ENCODE results near the gene LITAF.
"Not testable (repeated sequence)": the region's sequence is repeated elsewhere in the genome, so short reads cannot be mapped to it uniquely, and the experiment has no call there.

Gene LITAF

DNA sequence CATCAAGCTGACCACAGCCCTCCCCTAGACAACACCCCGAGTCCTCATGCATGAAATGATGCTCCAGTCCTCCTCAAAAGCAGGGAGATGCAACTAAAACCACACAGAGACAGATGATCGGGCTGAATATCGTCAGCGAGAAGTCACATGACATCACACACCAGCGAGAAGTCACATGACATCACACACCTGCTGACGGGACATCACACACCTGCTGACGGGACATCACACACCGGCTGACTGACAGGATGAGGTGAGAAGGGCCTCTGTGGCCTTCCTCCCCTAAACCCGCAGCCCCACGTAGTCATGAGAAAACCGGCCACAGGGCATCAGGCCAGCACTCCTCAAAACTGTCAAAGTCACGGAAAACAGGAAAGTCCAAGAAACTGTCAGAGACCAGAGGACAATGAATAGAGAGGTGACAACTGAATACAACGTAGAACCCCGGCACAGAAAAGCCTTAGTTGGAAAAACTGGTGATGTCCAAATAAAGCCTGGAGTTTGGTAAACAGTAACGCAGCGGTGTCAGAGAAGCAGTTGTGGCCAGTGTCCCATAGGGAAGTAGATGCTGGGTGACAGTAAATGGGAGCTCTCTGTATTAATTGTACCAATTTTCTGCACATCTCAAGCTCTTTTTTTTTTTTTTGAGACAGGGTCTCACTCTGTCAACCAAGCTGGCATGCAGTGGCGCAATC, 14.3 kb downstream of the LITAF start:
- peak; percentile 31 for DNase-seq

DNA sequence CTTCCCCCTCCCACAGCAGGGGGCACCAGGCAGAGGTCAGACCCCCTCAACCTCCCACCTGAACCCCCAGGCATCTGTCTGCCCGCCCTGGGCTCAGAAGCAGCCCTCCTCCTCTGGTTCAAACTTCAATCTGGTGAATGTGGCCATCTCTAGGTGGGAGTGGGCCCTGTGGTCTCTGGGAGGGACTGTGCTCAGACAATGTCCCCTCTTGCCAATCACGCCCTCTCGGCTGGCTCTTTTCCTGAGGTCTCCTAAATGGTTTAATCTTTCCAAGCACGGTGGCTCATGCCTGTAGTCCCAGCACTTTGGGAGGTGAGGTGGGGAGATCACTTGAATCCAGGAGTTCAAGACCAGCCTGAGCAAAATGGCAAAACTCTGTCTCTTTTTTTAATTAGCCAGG, 15.2 kb downstream of the LITAF start:
- no peak for DNase-seq

DNA sequence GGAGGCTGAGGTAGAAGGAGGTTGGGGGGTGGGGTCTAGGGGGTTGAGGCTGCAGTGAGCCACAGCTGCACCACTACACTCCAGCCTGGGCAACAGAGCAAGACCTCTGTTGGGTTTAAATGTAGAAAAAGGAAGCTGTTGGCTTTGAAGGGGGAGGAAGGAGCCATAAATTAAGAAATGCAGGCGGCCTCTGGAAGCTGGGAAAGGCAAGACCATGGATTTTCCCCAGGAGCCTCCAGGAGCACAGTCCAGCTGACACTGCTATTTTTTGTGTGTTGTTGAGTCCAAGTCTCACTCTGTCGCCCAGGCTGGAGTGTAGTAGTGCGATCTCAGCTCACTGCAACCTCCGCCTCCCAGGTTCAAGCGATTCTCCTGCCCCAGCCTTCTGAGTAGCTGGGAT, 15.9 kb downstream of the LITAF start:
- DNase-seq, result no peak

DNA sequence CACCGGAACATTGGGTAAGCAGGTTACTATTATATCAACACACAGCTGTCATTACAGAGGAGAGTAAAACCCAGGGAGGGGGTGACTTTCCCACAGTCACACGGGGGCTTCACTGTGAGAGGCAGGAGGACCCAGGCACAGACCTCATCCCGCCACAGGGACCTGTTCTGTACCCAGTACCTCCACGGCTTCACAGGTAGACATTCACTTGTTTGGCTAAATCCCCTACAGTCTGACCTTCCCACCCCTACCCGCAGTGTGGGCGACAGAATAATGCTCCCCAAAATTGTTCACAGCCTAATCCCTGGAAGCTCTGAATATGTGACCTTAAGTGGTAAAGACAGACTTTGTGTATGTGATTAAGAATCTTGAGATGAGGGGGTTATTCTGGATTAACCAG, 16.5 kb downstream of the LITAF start:
- DNase-seq, result no peak

DNA sequence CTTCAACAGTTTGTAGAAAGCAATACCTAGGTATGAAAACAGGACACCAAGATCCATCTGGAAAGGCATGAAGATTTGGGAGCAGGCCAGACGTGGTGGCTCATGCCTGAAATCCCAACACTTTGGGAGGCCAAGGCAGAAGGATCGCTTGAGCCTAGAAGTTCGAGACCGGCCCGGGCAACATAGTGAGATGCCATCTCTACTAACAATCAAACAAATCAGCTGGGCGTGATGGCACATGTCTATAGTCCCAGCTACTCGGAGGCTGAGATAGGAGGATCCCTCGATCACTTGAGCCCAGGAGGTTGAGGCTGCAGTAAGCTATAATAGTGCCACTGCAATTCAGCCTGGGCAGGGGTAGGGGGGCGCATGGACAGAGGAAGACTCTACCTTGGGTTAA, 20.3 kb downstream of the LITAF start:
- no peak for DNase-seq

DNA sequence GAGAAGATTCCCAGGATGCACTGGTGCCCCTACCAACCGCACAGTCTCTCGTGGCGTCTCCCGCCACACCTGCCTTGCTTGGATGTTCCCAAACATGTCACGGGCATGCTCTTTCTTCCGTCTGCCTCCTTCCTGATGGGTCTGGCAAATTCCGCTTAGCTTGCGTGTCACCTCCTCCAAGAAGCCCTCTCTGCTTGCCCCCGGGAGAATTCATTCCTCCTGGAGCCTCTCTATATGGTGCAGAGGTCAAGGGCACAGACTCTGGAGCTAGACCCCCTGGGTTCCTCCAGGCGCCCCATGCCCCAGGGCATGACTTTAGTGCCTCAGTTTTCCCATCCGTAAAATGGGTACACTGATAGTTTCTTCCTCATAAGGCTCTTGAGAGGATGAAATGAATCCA, 21.1 kb downstream of the LITAF start:
- no peak for DNase-seq

DNA sequence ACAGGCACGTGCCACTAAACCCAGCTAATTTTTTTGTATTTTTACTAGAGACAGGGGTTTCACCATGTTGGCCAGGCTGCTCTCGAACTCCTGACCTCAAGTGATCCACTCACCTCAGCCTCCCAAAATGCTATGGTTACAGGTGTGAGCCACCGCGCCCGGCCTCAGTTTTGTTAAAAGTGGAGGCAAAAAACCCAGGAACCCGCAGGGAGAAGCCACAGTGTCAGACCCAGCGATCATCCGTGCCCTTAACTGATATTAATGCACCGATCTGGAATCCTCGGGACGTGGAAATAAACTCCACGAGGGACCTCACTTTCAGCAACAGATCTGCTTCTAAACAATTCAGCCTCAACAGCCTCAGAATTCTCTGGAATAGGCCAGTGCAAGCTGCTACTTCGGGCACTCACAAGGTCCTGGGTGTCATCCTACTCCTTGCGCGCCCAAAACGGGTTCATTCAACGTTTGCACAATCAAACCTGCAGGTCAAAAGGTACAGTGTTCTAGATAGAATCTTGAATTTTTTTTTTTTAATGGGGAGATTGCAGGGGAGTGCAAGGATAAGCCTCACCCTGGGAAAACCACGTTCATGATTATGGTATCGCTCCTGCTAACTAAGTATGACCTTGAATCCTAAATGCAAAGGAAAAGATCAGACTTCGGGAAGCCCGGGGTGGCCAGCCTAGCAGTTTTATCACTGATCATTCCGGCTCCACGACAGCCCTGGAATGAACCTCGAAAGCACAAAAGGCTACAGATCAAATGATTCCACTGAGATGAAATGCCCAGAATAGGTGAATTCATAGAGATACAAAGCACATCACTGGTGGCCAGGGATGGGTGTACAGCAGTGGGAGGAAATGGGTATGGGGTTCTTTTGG, 22.4 kb downstream of the LITAF start:
- no peak for DNase-seq

DNA sequence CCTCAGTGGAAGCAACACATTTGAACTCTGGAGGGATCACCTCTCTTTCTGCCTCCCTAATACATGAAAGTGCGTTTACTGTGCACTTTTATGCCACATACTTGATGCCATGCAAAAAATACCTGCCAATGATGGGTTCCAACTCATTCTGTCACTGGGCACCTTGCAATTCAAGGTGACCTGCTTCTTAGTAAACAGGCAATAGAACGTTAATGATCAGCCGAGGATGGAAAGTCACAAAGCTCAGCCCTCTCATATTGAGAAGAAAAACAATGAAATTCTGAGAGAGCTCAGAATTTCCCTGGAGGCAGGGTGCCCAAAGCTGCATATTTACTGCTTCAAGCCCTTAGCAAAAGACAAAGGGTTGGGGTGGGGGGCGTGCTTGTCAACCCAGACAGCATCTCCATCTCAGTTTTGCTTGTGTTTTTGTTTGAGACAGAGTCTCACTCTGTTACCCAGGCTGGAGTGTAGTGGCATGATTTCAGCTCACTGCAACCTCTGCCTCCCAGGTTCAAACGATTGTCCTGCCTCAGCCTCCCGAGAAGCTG, 23.2 kb downstream of the LITAF start:
- DNase-seq, result no peak

DNA sequence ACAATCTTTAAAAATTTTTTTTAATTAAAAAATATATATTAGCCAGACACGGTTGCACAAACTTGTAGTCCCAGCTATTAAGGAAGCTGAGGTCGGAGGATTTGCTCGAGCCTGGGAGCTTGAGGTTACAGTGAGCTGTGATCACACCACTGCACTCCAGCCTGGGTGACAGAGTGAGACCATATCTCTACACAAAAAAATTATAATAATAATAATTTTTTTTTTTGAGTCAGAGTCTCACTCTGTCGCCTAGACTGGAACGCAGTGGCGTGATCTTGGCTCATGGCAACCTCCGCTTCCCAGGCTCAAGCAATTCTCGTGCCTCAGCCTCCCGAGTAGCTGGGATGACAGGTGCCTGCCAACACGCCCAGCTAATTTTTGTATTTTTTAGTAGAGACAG, 23.8 kb downstream of the LITAF start:
- no peak for DNase-seq

DNA sequence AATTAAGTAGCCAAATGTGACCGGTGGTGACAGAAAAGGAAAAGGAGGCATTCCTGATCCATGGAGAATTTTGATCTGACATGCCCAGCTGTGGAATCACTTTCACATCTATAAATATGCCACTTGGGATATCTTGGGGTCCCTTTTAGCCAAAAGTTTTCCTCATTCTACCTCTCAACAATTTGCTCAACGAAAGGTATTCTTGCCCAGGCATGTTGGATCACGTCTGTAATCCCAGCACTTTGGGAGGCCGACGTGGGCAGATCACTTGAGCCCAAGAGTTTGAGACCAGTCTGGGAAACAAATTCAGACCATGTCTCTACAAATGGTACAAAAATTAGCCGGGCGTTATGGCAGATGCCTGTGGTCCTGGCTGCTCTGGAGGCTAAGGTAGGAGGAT, 24.3 kb downstream of the LITAF start:
- no peak for DNase-seq

DNA sequence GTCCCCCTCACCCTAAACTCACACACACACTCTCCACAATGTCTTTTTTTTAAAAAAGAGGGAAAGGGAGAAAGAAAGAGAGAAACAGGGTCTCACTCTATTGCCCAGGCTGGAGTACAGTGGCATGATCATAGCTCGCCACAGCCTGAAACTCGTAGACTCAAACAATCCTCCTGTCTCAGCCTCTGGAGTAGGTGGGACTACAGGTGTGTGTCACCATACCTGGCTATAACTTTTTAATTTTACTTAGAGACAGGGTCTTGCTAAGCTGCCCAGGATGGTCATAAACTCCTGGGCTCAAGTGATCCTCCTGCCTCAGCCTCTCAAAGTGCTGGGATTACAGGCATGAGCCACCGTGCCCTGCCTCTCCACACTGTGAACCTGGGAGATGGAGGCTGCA, 24.9 kb downstream of the LITAF start:
- no peak for DNase-seq

DNA sequence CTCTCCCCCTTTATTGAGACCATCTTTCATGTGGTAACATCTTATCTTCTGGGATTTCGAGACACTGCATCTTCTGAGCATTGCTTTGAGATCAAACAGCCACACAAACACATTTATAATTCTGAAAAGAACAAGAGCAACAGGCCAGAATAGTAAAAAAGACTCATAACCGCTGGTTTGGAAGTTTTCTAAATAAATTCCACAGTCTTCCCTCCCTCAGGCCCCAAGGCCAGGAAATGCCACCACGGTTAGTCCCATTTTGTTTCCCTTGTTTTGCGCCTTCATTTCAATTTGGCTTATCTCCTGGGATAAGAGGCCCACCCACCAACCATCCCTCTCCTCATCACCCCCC, 25.3 kb downstream of the LITAF start:
- DNase-seq, result no peak

DNA sequence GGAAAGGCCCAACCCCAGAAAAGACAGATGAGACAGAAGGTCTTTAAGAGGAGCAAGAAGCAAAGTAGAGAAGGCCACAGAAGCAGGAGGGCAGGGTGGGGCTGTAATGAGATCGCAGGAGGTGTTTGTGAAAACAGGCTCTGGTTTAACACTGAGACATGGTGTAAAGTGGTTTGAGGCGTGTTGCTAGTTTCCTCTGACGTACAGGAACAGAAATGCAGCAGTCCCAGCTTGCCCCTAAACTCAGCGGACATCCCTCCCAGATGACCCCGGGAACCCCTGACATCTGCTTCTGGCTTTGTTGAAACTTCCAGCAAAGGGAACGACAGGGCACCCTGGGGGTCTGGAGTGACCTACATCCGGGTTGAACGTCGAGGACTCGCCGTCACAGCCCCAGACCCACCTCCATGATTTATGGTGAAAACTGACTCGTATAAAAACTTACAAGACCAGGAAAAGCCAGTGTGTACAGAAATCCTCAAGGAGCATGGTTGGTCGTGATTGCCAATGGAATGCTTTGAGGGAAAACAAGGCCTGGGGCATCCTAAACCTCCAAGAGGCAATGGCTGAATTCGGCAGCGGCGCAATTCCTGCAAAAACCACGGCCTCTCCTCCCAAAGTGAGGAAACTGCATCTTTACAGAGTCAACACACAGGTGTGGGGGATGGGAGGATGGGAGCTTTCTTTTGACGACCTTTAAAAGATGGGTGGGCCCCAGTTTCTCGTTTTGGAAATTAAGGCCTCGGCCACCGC, 25.8 kb downstream of the LITAF start:
- peak; percentile 36 for DNase-seq

DNA sequence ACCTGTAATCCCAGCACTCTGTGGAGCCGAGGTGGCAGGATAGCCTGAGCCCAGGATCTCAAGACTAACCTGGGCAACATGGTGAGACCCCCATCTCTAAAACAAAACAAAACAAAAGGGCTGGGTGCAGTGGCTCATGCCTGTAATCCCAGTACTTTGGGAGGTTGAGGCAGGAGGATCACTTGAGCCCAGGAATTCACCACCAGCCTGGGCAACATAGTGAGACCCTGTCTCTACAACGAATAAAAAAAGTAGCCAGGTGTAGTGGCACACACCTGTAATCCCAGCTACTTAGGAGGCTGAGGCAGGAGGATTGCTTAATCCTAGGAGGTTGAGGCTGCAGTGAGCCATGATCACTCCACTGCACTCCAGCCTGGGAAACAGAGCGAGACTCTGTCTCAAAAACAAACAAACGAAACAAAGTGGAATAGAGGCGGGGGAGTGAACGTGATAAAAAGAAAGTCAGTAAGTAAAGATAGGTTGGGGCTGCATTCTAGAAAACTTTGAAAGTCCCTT, 28.4 kb downstream of the LITAF start:
- DNase-seq, result not testable (repeated sequence)

DNA sequence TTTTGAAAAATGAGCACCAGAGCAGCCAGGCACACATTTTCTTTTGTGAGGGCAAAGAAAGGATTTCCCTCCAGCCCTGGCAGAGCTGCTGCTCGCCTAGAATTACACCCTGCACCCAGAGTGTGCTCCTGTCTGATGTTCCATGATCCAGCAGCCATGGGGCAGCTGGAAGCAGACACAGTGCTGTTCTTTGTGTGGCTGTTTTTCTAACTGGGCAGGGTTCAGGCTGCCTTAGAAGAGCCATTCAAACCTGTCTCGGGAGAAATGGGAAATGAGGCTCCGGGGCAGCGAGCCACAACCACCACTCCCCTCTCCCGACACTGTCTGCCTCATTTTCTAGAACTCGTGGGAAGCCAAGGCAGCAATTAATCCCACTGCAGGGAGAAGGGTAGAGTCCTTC, 28.9 kb downstream of the LITAF start:
- DNase-seq, result peak; percentile 62

DNA sequence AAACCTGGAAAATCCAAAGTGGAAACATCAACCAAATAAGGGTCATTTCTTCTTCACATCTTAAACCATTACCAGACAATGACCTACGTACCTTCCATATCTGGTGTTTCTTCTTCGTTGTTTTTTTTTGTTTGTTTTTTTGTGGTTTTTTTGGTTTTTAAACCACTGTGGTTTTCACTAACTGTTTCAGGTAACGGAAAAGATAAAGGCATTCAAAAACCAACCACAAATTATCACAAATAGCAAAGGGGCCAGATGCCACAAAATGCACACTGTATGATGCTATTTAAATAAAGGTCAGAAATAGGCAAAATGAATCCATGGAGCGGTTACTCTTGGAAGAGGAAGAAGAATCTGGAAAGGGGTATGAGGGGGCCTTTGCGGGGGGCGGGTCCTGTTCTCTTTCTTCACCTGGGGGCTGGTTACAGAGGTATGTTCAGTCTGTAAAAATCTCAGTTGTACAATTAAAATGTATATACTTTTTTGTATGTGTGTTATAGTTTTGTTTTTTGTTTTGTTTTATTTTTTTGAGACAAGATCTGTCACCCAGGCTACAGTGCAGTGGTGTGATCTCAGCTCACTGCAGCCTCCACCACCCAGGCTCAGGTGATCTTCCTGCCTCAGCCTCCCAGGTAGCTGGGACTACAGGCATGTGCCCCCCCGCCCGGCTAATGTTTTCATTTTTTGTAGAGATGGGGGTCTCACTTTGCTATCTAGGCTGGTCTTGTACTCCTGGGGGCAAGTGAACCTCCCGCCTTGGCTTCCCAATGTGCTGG, 29.6 kb downstream of the LITAF start:
- DNase-seq, result no peak

DNA sequence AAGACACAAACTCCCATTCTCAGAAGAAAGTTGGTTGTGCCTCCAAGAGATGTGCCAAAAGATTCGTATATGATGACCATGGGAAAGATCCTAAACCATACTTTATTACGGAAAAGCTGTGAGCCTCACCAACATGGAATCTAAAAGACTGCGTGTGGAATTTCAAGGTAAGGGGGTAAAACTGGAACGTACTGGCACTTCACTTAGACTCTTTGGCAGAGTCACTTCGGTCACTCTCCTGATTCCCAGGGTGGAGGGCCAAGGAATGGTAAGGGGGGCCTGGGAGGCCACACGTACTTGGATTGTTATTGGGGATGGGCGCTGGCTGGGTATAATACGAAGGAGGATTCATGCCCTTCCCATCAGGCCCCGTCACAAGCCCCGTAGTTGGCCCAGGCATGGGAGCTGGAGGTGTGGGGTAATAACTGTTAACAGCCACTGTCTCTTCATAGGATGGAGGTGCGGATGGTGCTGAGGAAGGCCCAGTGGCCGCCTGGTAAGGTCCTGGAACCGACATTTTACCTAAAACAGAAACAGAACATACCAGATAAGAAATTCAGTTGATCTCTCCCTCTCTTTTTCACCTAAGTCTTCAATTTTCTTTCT, 30.4 kb downstream of the LITAF start:
- DNase-seq, result no peak

DNA sequence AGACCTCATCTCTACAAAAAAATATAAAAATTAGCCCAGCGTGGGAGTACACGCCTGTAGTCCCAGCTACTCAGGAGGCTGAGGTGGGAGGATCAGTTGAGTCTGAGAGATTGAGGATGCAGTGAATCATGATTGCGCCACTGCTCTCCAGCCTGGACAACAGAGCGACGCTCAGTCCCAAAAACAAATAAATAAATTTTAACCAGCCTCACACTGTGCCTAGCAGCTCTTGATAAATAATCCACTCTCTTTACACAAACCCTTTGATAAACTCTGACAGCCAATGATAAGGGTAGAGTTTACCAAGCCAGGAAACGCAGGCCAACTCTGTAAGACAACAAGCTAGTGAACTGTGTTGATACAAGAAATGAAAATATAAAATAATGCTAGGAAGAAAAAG, 32.7 kb downstream of the LITAF start:
- DNase-seq, result no peak

DNA sequence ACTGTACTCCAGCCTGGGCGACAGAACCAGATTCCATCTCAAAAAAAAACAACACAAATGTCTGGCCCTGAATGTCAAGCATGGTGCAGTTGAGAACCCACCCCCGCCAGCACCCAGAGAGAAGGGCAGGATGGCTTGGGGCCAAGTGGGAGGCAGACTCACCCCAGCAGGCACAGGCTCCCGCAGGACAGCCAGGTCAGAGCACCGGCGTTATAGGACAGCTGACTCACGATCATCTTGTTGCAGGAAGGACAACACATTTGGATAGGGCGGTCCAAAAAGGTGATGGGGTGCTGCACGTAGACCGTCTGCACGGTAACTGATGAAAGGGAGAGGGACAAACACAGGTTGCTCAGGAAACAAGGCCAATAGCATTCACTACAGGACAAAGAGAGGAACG, 33.3 kb downstream of the LITAF start:
- no peak for DNase-seq

DNA sequence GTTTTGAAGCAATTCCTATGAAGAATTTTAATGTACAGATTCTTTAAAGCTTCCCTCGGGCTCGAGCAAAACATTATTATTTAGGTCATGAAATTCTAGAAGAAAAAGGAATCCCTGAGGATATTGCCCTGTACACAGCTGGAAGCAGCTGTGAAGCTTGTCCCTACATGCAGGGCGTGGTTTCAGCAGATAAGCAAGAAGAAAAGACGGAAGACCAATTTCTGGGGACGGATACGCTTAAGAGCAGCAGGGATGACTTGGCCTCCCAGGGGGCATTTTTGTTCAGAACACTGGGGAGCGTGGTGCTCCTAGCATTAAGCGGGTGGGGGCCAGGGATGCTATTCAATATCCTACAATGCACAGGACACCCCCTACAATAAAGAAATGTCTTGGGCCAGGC, 34.3 kb downstream of the LITAF start:
- peak; percentile 23 for DNase-seq

DNA sequence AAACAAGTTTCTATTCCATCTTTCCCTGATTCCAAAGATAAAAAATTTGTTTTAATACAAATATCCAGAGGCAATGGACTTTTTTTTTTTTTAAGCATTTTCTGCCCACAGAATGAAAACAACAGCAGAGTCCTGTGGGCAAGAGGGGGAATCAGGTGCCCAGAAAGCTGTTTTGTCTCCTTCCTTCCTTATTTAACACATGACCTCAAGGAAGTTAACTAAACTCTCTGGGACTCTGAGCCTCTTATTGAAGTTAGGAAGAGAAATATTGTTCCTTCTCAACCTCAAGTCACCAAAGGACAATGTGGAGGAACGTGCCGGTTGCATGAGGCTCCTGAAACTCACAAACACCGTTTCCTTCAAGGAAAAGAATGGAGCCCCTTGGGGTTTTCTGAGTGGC, 34.9 kb downstream of the LITAF start:
- DNase-seq, result no peak
